ENCODE results near the gene CCDC170. TPM values are rescaled to one million over a fixed set of nuclear protein-coding genes. Genes with fewer than 3 reads are reported as not detected.

Gene CCDC170
- total RNA-seq, 3 donors from 2014 or later (not counting 1 experiment from before 2014, with no cell fraction given) = 0.20 to 0.96 (median 0.25) TPM

DNA sequence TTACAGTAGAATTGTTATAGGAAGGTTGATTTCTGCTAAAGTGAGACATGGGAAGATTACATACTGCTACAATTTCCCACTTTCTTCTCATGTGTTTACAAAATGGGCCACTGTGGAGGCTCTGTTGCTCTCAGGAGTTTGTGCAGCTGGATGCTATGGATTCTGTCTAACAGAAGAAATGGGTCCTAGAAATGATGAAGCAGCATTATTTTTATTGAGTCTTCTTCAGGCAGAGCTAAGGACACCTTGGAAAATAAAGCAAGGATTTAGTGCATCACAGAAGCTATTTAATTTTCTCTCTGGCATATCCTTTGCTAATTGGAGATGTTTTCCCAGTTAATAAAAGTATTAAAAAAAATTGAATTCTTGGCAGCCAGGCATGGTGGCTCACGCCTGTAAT is 29.2 kb downstream of the CCDC170 start:
- peaks cover 8% of the 10 kb centered on the region for H3K36me3 Mint-ChIP-seq
- no peak overlapping the region for H3K27ac ChIP-seq (ENCODE audit: low read length)
- ATAC-seq = no peak
- TF ChIP-seq, protein P1, sequence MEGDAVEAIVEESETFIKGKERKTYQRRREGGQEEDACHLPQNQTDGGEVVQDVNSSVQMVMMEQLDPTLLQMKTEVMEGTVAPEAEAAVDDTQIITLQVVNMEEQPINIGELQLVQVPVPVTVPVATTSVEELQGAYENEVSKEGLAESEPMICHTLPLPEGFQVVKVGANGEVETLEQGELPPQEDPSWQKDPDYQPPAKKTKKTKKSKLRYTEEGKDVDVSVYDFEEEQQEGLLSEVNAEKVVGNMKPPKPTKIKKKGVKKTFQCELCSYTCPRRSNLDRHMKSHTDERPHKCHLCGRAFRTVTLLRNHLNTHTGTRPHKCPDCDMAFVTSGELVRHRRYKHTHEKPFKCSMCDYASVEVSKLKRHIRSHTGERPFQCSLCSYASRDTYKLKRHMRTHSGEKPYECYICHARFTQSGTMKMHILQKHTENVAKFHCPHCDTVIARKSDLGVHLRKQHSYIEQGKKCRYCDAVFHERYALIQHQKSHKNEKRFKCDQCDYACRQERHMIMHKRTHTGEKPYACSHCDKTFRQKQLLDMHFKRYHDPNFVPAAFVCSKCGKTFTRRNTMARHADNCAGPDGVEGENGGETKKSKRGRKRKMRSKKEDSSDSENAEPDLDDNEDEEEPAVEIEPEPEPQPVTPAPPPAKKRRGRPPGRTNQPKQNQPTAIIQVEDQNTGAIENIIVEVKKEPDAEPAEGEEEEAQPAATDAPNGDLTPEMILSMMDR (IDR thresholded peaks at IDR 0.05) = no peak
- H3K36me3 ChIP-seq (ENCODE audit: control insufficient read depth, insufficient read depth, low read length) = no peaks in the 10 kb centered on the region
- no peak overlapping the region for H3K4me3 Mint-ChIP-seq
- no peak for DNase-seq
- H3K27ac Mint-ChIP-seq = no peak overlapping the region
- WGBS (ENCODE audit: insufficient coverage) = 86% methylated on average over 1 of the region's 1 CpG
- peaks cover 2 to 5% of the 10 kb centered on the region in 2 donors for H3K27me3 Mint-ChIP-seq (ENCODE audit: low read depth in 2 of 2)
- no peaks in the 10 kb centered on the region for H3K27me3 ChIP-seq (ENCODE audit: control insufficient read depth, insufficient read depth, low read length)
- H3K9me3 ChIP-seq (ENCODE audit: control insufficient read depth, insufficient read depth, low read length) = peaks cover 11% of the 10 kb centered on the region
- peaks cover 3 to 7% of the 10 kb centered on the region in 2 donors for H3K9me3 Mint-ChIP-seq
- intact Hi-C loops (cut with micrococcal nuclease) = no loop called here
- H3K4me1 Mint-ChIP-seq = no peaks in the 10 kb centered on the region
- no peaks in the 10 kb centered on the region for H3K4me1 ChIP-seq (ENCODE audit: control insufficient read depth, insufficient read depth, low read length)
- no peak overlapping the region for H3K4me3 ChIP-seq (ENCODE audit: low read length)

DNA sequence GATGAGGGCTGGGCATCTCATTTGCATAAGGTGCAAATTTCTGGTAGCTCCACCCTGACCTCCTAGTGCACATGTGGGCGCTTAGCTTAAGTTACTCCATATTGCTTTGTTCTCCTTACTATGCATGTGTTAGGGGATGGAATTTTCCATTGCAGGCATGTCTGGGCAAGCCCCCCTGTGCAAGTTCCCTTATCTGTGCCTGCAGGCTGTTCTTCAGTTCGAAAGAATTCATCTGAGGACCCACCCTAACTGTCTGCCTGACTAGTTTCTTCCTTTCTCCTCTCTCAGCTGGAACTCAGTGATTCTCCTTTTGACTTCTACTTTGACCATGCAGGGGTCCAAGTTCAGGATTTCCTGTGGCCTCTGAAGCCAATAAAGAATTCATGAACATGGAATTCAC is 30.2 kb downstream of the CCDC170 start:
- 52% methylated on average over 1 of the region's 2 CpGs for WGBS (ENCODE audit: insufficient coverage)
- H3K27me3 Mint-ChIP-seq (ENCODE audit: low read depth in 2 of 2) = peaks cover 2 to 5% of the 10 kb centered on the region in 2 donors
- H3K4me1 ChIP-seq (ENCODE audit: control insufficient read depth, insufficient read depth, low read length) = no peaks in the 10 kb centered on the region

DNA sequence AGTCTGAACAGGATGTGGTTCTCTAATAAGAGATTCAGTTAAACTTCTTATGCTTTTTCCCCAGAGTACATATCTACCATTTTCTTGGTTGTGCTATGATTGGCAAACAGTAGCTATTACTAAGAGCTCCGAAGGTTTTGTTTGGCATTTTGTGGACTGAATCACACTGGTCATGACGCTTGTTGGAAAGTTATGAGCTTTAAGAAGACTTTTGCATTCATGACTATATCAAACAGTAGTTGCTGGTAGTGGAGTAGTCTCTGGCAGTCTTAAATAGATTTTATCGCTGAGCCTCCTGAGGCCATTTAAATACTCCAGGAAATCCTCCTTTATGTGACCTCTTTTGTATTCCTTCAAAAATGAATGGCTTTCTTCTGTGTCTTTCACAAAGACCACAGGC is 40.8 kb downstream of the CCDC170 start:
- H3K27me3 Mint-ChIP-seq (ENCODE audit: low read depth in 2 of 2) = peaks cover 0 to 3% of the 10 kb centered on the region in 2 donors
- 100% methylated on average over 2 of the region's 3 CpGs for WGBS (ENCODE audit: insufficient coverage)
- intact Hi-C loops (cut with micrococcal nuclease) = no loop called here

More for the DNA sequence above, 30.2 kb downstream of the CCDC170 start:
- Histone ChIP-seq H3K4me3 (ENCODE audit: low read length) (no peak overlapping the region), H3K9me3 (ENCODE audit: control insufficient read depth, insufficient read depth, low read length) (peaks cover 1% of the 10 kb centered on the region), H3K27me3 (ENCODE audit: control insufficient read depth, insufficient read depth, low read length) (no peaks in the 10 kb centered on the region), H3K36me3 (ENCODE audit: control insufficient read depth, insufficient read depth, low read length) (no peaks in the 10 kb centered on the region), H3K27ac (ENCODE audit: low read length) (no peak overlapping the region)
- H3K4me3 Mint-ChIP-seq = no peak overlapping the region
- H3K9me3 Mint-ChIP-seq = peaks cover 0 to 2% of the 10 kb centered on the region in 2 donors
- ATAC-seq (no peak), DNase-seq (no peak)
- H3K36me3 Mint-ChIP-seq = no peaks in the 10 kb centered on the region
- TF ChIP-seq, protein P1 (IDR thresholded peaks at IDR 0.05) = no peak
- intact Hi-C loops (cut with micrococcal nuclease) = no loop called here
- H3K27ac Mint-ChIP-seq = no peak overlapping the region
- no peaks in the 10 kb centered on the region for H3K4me1 Mint-ChIP-seq

More for the DNA sequence above, 40.8 kb downstream of the CCDC170 start:
- H3K36me3 ChIP-seq (ENCODE audit: control insufficient read depth, insufficient read depth, low read length) = no peaks in the 10 kb centered on the region
- H3K27ac Mint-ChIP-seq = no peak overlapping the region
- no peak overlapping the region for H3K4me3 Mint-ChIP-seq
- ATAC-seq = no peak
- TF ChIP-seq, protein P1 (IDR thresholded peaks at IDR 0.05) = no peak
- no peak for DNase-seq
- no peak overlapping the region for H3K4me3 ChIP-seq (ENCODE audit: low read length)
- H3K4me1 Mint-ChIP-seq = no peaks in the 10 kb centered on the region
- no peaks in the 10 kb centered on the region for H3K4me1 ChIP-seq (ENCODE audit: control insufficient read depth, insufficient read depth, low read length)
- no peaks in the 10 kb centered on the region for H3K27me3 ChIP-seq (ENCODE audit: control insufficient read depth, insufficient read depth, low read length)
- no peaks in the 10 kb centered on the region for H3K9me3 ChIP-seq (ENCODE audit: control insufficient read depth, insufficient read depth, low read length)
- peaks cover 0 to 4% of the 10 kb centered on the region in 2 donors for H3K9me3 Mint-ChIP-seq
- peaks cover 2% of the 10 kb centered on the region for H3K36me3 Mint-ChIP-seq
- H3K27ac ChIP-seq (ENCODE audit: low read length) = no peak overlapping the region
